Medulla oblongata (tissue), 1 donor: ENCODE results near the gene OR4L1.
"Not testable (repeated sequence)": the region's sequence is repeated elsewhere in the genome, so short reads cannot be mapped to it uniquely, and the experiment has no call there.

Experiments
- DNase-seq: peaks from one replicate; pipeline ENCODE4 v3.0.0-alpha.2; 2015; ENCODE audit errors: extremely low spot score

The OR4L1 gene, protein sequence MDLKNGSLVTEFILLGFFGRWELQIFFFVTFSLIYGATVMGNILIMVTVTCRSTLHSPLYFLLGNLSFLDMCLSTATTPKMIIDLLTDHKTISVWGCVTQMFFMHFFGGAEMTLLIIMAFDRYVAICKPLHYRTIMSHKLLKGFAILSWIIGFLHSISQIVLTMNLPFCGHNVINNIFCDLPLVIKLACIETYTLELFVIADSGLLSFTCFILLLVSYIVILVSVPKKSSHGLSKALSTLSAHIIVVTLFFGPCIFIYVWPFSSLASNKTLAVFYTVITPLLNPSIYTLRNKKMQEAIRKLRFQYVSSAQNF

DNA sequence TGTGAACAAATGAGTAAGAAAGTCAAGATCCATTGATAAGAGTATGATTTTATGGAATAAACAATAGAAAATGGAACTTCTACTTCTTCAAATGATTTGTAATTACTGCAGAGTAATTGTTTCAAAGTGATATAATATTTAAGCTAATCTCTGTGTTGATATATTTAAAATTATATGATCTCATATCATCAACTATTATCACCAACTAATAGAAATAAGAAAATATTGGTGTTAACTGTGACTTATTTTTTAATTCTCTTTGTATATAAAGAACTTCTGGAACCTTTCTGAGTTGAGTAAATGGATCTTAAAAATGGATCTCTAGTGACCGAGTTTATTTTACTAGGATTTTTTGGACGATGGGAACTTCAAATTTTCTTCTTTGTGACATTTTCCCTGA, at the start of gene OR4L1:
Gene OR4L1, plus strand, starts transcription at position 301 of the 400 bp plus-strand sequence. Its CDS starts 0 bp downstream, at position 301.
- no peak for DNase-seq

DNA sequence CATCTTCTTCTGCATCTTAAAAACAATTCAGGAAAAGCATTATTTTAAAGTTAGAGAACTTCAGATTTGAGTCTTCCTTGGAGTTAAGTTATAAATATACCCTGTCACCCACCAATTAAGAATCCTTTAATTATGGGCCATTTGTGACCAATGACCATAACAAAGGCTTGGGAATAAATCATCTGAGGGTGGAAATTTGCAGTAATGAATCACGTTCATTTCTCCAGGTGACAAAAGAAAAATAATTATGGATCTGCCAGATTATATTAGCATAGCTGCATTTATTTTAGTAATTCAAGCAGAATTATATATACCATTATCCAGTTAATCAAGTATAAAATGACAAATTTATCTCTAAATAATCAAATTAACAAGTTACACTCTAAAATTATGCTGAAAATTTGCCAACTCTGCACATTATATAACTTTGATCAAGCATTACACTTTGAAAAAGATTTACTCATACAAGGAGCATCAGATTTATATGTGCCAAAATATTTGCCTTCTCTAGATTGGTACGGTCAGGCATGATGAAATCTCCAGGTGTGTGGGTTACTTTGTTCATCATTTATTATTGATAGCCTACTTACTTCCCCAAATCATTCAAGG, 40.5 kb upstream of the OR4L1 start, which contains the start of gene OR4K14:
Gene OR4K14, minus strand, starts transcription at position 51 of the 609 bp plus-strand sequence. CDS start 4,114 bp downstream, outside the sequence.
- DNase-seq = no peak

DNA sequence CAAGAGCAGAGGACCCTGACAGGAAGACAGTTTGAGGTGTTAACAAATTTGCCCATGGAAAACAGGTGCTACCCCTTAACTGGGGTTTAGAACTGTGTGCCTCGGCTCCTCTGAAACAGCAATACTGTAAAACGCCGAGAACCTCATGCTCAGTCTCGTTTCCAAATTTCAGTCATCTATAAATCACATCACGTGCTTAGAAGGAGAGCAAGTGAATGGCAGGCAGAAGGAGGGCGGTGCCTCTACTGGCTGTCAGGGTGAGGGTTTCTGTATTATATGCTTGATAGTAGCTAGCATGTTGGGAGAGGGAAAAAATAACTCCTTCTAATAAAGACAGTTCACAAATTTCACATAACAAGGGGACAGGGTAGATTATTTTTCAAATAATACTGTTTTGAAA, 28.8 kb upstream of the OR4L1 start:
- DNase-seq = no peak

DNA sequence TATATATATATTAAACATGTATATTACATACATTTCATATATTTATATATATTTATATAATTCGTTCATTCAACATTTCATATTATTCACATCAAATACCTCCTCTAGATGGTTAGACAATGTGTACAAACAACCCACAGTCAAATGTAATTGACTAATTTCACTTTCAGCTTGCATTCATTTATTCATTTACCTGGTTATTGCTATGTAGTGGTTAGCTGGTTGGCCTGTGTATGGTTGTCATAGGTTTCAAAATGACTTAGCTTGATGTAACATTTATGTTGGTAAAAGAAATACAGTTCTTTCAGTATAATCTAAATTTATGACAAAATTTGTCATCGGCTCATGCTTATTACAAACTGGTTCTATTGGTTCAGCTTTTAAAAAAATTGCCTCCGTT, 24.4 kb upstream of the OR4L1 start:
- no peak for DNase-seq

DNA sequence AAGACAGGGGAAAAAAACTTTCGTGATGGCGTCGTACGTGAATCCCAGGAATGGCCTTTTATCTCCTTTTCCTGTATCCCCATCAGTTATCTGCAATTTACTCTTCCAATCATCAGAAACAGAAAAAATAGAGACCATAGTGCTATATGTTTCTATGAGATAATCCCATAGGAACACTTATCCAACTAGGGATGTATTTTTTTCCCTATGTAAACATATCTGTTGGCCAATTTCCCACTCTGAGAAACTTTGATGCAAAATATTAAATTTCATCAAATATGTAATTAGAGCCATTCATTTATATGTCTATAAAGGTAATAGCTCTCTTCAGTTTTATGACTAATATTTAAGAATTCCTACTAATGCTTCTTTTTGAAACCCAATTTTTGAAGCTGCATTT, 23.9 kb upstream of the OR4L1 start, which contains the start of gene OR4K13:
Gene OR4K13, minus strand, starts transcription at position 101 of the 400 bp plus-strand sequence. CDS start 1,280 bp downstream, outside the sequence.
- no peak for DNase-seq

DNA sequence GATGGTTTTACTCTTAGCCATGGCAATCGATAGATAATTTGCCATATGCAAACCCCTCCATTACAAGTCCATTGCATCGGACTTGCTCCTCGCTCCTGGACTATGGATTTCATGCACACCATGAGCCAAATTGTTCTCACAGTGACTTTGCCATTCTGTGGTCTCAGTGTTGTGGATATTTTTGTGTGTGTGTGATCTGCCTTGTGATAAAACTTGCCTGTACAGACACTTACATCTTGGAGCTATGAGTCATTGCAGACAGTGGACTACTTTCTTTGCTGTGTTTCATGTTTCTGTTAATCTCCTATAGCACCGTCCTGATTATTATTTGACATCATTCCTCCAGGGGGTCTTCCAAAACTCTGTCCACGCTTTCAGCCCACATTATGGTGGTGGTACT, 15.6 kb upstream of the OR4L1 start:
- DNase-seq = no peak

DNA sequence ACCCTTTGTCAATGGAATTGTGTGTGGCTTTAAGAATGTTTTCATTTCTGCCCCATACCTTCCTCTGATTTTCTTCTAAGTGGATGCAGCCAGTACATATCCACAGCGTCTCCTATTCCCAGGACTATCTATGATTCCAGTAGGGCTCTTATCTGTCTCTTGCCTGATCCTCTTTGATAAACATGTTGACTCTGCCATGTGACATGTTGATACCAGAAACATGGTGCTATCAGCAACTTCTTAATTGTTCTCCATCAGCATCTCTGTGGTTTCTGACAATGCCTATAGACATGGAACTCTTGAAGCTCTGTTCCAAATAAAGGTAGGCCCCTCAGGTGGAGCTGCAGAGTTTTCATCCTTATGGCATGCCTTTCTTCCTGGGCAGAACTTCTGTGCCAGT, 11.6 kb upstream of the OR4L1 start:
- no peak for DNase-seq

DNA sequence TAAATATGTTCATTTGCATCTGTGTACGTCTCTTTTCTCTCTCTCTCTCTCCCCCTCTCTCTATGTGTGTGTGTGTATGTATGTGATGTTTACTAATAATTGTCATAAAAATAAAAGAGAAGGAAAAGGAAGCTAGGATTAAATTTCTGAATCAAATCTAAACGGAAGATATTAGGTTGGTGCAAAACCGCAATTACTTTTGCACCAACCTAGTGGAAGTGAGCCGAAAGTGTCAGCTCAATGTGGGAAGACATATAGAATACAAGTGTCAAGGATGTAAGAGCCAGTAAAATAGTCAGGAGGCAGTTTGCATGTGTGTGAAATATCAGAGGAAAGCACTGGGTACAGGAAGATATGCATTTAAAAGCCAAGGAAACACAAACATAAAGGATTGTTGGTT, 32.2 kb downstream of the OR4L1 start:
- DNase-seq = no peak

DNA sequence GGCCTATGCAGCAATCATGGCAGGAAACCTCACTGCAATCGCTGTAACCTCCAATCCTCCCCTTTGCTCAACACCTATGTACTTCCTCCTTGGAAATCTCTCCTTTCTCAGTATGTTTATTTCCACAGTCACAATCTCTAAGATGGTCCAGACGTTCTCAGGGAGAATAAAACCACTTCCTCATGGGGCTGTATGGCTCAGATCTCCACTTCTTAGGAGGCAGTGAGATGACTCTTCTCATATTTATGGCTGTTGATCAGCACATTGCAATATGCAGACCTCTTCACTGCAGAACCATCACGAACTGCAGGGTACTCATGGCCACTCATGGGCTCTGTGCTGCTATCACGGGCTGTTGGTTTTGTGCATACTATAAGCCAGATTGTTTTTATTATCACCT, 33.6 kb downstream of the OR4L1 start:
- no peak for DNase-seq

DNA sequence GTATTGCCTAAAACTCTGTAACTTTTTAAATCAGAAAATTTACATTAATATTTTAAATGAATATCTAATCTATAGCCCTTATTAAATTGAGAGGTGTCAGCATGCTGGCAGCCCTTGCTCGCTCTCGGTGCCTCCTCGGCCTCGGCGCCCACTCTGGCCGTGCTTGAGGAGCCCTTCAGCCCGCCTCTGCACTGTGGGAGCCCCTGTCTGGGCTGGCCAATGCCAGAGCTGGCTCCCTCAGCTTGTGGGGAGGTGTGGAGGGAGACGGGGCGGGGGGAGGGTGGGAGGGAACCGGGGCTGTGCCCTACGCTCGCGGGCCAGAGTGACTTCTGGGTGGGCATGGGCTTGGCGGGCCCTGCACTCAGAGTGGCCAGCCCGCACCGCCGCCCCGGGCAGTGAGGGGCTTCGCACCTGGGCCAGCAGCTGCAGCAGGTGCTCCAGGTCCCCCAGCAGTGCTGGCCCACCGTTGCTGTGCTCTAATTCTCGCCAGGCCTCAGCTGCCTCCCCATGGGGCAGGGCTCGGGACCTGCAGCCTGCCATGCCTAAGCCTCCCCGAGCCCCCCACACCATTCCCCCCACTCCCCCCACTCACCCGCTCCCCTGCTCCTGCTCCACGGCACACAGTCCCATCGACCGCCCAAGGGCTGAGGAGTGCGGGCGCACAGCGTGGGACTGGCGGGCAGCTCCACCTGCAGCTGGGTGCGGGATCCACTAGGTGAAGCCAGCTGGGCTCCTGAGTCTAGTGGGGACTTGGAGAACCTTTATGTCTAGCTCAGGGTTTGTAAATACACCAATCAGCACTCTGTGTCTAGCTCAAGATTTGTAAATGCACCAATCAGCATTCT, 39.3 kb downstream of the OR4L1 start:
- DNase-seq = not testable (repeated sequence)

DNA sequence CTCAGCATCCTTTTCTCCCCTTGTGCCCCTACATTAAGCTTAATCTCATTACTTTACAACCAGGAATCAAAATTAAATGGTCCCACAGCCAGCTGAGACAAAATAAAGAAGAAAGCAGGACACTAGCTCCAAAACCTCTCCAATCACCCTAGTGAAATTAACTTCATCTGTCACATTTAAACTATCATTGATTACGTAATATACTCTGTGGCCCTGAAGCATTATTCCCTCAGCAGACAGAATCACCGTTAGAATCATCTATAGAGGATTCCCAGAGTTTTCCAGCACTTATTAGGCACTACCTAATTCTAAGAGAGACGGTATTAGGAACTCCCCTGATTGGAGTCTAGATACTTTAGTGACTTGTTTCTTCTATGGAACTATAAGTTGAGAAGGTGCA, 50.6 kb downstream of the OR4L1 start, which contains the start of gene OR4K17:
Gene OR4K17, plus strand, starts transcription at position 302 of the 400 bp plus-strand sequence. CDS start 6,761 bp downstream, outside the sequence.
- DNase-seq = no peak
